HEK293T (cell line): ENCODE measurements around the gene MCRIP2.

Experiments used
- CTCF ChIA-PET: fragments of 350-600 bp; formaldehyde crosslinking; extraction: SDS; loops from one replicate; lab custom pipeline; 2021; ENCODE audit warnings: antibody characterized with exemption, inconsistent platforms; lab: Yijun Ruan, JAX
- POLR2A ChIA-PET: fragments of 350-600 bp; formaldehyde crosslinking; extraction: SDS; loops from one replicate; lab custom pipeline; 2020; ENCODE audit warnings: antibody characterized with exemption, inconsistent platforms; lab: Yijun Ruan, JAX
- DNase-seq: peaks from one replicate; pipeline ENCODE4 v3.0.0; 2012; ENCODE audit warnings: mixed read lengths; ENCODE audit errors: extremely low spot score
- ARNT ChIP-seq: fragments of 450-650 bp; IDR thresholded peaks from 2 replicates; pipeline ENCODE4 v1.6.1; 2017; ENCODE audit warnings: mild to moderate bottlenecking
- BHLHE40 ChIP-seq: fragments of 450-650 bp; IDR thresholded peaks from 2 replicates; pipeline ENCODE4 v1.6.1; 2016; ENCODE audit warnings: mild to moderate bottlenecking, moderate library complexity, borderline replicate concordance
- CTBP1 ChIP-seq: fragments of 450-650 bp; IDR thresholded peaks from 2 replicates; pipeline ENCODE4 v1.6.1; 2016; ENCODE audit warnings: borderline replicate concordance
- ELF4 ChIP-seq: fragments of 450-650 bp; IDR thresholded peaks from 2 replicates; pipeline ENCODE4 v1.6.1; 2017; ENCODE audit warnings: antibody characterized with exemption
- FOXA1 ChIP-seq: fragments of 450-650 bp; IDR thresholded peaks from 2 replicates; pipeline ENCODE4 v1.6.1; 2016; ENCODE audit warnings: mild to moderate bottlenecking
- FOXK2 ChIP-seq: fragments of 450-650 bp; IDR thresholded peaks from 2 replicates; pipeline ENCODE4 v1.6.1; 2016; ENCODE audit warnings: mild to moderate bottlenecking
- FOXM1 ChIP-seq: fragments of 450-650 bp; IDR thresholded peaks from 2 replicates; pipeline ENCODE4 v1.6.1; 2017; ENCODE audit warnings: mild to moderate bottlenecking, borderline replicate concordance
- HDGF ChIP-seq: fragments of 450-650 bp; IDR thresholded peaks from 2 replicates; pipeline ENCODE4 v1.6.1; 2017; ENCODE audit warnings: antibody characterized with exemption, borderline replicate concordance
- L3MBTL2 ChIP-seq: fragments of 450-650 bp; conservative IDR thresholded peaks from 2 replicates; pipeline ENCODE4 v1.6.1; 2016; ENCODE audit warnings: mild to moderate bottlenecking
- LEF1 ChIP-seq: fragments of 450-650 bp; IDR thresholded peaks from 2 replicates; pipeline ENCODE4 v1.6.1; 2017; ENCODE audit warnings: mild to moderate bottlenecking, borderline replicate concordance
- NFRKB ChIP-seq: fragments of 450-650 bp; IDR thresholded peaks from 2 replicates; pipeline ENCODE4 v1.6.1; 2016; ENCODE audit warnings: mild to moderate bottlenecking, moderate library complexity
- PKNOX1 ChIP-seq: fragments of 450-650 bp; IDR thresholded peaks from 2 replicates; pipeline ENCODE4 v1.6.1; 2016
- SP1 ChIP-seq: fragments of 450-650 bp; IDR thresholded peaks from 2 replicates; pipeline ENCODE4 v1.6.1; 2017
- SUZ12 ChIP-seq: fragments of 450-650 bp; IDR thresholded peaks from 2 replicates; pipeline ENCODE4 v1.6.1; 2016; ENCODE audit warnings: mild to moderate bottlenecking
- TARDBP ChIP-seq: fragments of 450-650 bp; IDR thresholded peaks from 2 replicates; pipeline ENCODE4 v1.6.1; 2016
- ZNF384 ChIP-seq: fragments of 450-650 bp; IDR thresholded peaks from 2 replicates; pipeline ENCODE4 v1.6.1; 2016

The MCRIP2 gene

DNA sequence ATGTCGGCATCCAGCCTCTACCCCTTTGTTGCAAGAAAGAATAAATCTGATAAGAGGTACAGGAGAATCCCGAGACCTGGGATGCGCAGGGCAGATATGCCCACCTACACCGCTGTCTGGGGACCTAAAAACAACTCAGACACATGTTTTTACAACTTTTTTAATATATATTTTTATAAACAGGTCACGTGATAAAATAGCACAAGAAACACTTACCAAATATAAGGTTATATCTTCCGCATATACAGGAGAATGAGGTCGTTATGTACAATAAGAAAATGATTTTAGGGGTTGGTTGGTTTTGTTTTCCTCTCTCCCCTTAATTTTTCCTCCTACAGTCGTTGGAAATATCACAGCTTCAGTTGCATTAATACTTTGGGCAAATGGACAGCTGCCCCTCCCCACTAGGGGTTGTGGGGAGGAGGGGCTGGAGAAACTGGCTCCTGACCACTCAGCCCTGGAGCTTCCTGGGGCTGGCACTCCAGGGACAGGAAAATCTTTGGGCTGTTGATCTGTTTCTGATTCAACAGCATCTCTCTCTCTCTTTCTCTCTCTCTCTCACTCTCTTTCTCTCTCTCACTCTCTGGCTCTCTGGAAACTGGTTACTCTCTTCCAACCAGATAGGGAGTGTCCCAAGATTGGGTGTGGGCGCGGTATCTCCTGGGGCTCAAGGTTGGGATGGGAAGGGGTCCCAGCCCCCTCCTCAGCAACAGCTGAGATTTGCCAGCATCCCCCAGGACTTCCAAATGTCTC is 50.9 kb downstream of the MCRIP2 start:
- ChIA-PET CTCF (no interaction called here), POLR2A (interaction anchor here (0.7 to 1.1 kb wide), 2 partner anchors 8 to 12 kb away, joined by 3 to 4 read pairs; partner anchors contain the start of gene STUB1)
- TF ChIP-seq FOXA1 (no peak), TARDBP (no peak), FOXM1 (no peak), LEF1 (no peak)
- no peak for DNase-seq

- CTCF ChIA-PET = no interaction called here
- POLR2A ChIA-PET = interaction anchor here (1.1 kb wide), 1 partner anchor 13 kb away, joined by 4 read pairs; the partner anchor contains the start of gene STUB1
- TF ChIP-seq CTBP1 (no peak), FOXM1 (no peak), FOXK2 (no peak), ARNT (no peak), TARDBP (no peak), SUZ12 (no peak), HDGF (no peak), LEF1 (no peak), FOXA1 (no peak), SP1 (no peak), PKNOX1 (no peak), NFRKB (no peak), ZNF384 (no peak), ELF4 (no peak), L3MBTL2 (no peak), BHLHE40 (no peak)
- no peak for DNase-seq
Measured at GRCh38 chr16:693364-693763, 51.7 kb downstream of the MCRIP2 start.

- POLR2A ChIA-PET = no interaction called here
- CTCF ChIA-PET = no interaction called here
- TF ChIP-seq TARDBP (no peak), CTBP1 (no peak), L3MBTL2 (no peak), NFRKB (no peak), SUZ12 (no peak), SP1 (no peak), ELF4 (no peak), PKNOX1 (no peak), FOXK2 (no peak), FOXA1 (no peak)
- DNase-seq = no peak
Measured at GRCh38 chr16:693766-694165, 52.1 kb downstream of the MCRIP2 start.

- DNase-seq = no peak
- CTCF ChIA-PET = no interaction called here
- POLR2A ChIA-PET = no interaction called here
- TF ChIP-seq FOXA1 (no peak), CTBP1 (no peak), SUZ12 (no peak), NFRKB (no peak), PKNOX1 (no peak), ZNF384 (no peak), ELF4 (no peak), L3MBTL2 (no peak), FOXK2 (no peak), BHLHE40 (no peak), HDGF (no peak), ARNT (no peak), TARDBP (no peak)
Measured at GRCh38 chr16:694187-694862, 52.7 kb downstream of the MCRIP2 start.

DNA sequence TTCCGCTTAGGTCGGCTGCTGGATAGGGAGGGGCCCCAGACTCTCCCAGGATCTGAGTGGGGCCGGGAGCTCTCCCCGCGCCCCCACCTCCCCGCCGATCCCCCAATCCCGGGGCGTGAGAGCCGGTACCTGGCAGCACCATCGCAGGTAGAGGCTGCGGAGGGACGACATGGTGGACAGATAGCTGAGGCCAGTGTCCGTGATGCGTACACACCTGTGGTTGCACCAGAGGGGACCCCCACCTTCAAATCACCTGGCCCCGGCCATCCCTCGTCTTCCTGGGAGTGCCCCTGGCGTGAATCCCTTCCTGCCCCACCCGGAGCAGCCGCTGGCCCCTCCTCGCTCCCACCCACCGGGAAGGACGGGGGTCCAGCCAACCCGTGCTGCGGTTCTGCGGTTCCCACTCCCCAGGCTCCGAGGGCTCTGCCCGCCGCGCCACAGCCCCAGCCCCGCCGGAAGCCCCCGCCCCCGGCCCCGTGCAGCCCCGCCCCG is 53.3 kb downstream of the MCRIP2 start:
- CTCF ChIA-PET = no interaction called here
- no peak for TF ChIP-seq FOXK2
- no peak for TF ChIP-seq SUZ12
- no peak for TF ChIP-seq SP1
- TF ChIP-seq FOXM1 = no peak
- no peak for TF ChIP-seq CTBP1
- TF ChIP-seq ARNT = no peak
- no peak for TF ChIP-seq BHLHE40
- TF ChIP-seq FOXA1 = no peak
- no peak for TF ChIP-seq ELF4
- TF ChIP-seq ZNF384 = no peak
- no peak for TF ChIP-seq LEF1
- no peak for TF ChIP-seq HDGF
- no peak for TF ChIP-seq NFRKB
- TF ChIP-seq L3MBTL2 = no peak
- no peak for TF ChIP-seq PKNOX1
- no peak for TF ChIP-seq TARDBP
- POLR2A ChIA-PET = interaction anchor here (1.0 to 1.4 kb wide), 3 partner anchors 24 to 26 kb away, joined by 3 read pairs; partner anchors contain the start of gene ANTKMT
- DNase-seq = peak; percentile 39
